M059J (cell line): ENCODE data around the gene ZNF608. TPM values are rescaled to one million over a fixed set of nuclear protein-coding genes. Genes with fewer than 3 reads are reported as not detected.
A peak's percentile ranks its signal among the peaks of the same experiment; 100 is the strongest.

ENCODE experiments used
- DNase-seq: peaks from one replicate; pipeline ENCODE4 v3.0.0-alpha.2; 2012; ENCODE audit warnings: low read depth
- total RNA-seq: library from RNA; depleted of rRNA; stranded (reverse); fragments of >200 nt; shearing (Covaris generic); gene quantifications from 2 replicates; pipeline ENCODE4 v1.2.3, GENCODE V29; 2014

Gene ZNF608
- total RNA-seq, 1 experiment from 2014 or later, result 18.0 TPM

- peak; percentile 84 for DNase-seq
Observed at GRCh38 chr5:124718380-124718789, 28.1 kb downstream of the ZNF608 start.

- no peak for DNase-seq
Observed at GRCh38 chr5:124716169-124716568, 30.3 kb downstream of the ZNF608 start.

- DNase-seq, result no peak
Observed at GRCh38 chr5:124714910-124715309, 31.5 kb downstream of the ZNF608 start.

- DNase-seq, result no peak
Observed at GRCh38 chr5:124713595-124713994, 32.8 kb downstream of the ZNF608 start.

- DNase-seq, result peak; percentile 66
Observed at GRCh38 chr5:124712731-124713305, 33.6 kb downstream of the ZNF608 start.

- no peak for DNase-seq
Observed at GRCh38 chr5:124708086-124708485, 38.4 kb downstream of the ZNF608 start.

- DNase-seq, result no peak
Observed at GRCh38 chr5:124707520-124707919, 38.9 kb downstream of the ZNF608 start.

- DNase-seq, result no peak
Observed at GRCh38 chr5:124706729-124707361, 39.6 kb downstream of the ZNF608 start.

GRCh38 chr5:124706051-124706450 lies 40.4 kb downstream of the ZNF608 start:
- no peak for DNase-seq

- no peak for DNase-seq
Observed at GRCh38 chr5:124705577-124705976, 40.9 kb downstream of the ZNF608 start.

GRCh38 chr5:124704594-124705284 lies 41.7 kb downstream of the ZNF608 start:
- no peak for DNase-seq

- no peak for DNase-seq
Observed at GRCh38 chr5:124703995-124704394, 42.4 kb downstream of the ZNF608 start.

GRCh38 chr5:124702525-124702924 lies 43.9 kb downstream of the ZNF608 start:
- no peak for DNase-seq

GRCh38 chr5:124701873-124702425 lies 44.5 kb downstream of the ZNF608 start:
- no peak for DNase-seq

- DNase-seq, result no peak
Observed at GRCh38 chr5:124701016-124701415, 45.4 kb downstream of the ZNF608 start.

GRCh38 chr5:124700333-124700732 lies 46.1 kb downstream of the ZNF608 start:
- no peak for DNase-seq

GRCh38 chr5:124698770-124699169 lies 47.7 kb downstream of the ZNF608 start:
- peak; percentile 68 for DNase-seq

- no peak for DNase-seq
Observed at GRCh38 chr5:124697933-124698591, 48.4 kb downstream of the ZNF608 start.

- no peak for DNase-seq
Observed at GRCh38 chr5:124697501-124697900, 48.9 kb downstream of the ZNF608 start.

- DNase-seq, result no peak
Observed at GRCh38 chr5:124696898-124697297, 49.5 kb downstream of the ZNF608 start.
